Measurements from ENCODE around the gene COMMD3.

DNA sequence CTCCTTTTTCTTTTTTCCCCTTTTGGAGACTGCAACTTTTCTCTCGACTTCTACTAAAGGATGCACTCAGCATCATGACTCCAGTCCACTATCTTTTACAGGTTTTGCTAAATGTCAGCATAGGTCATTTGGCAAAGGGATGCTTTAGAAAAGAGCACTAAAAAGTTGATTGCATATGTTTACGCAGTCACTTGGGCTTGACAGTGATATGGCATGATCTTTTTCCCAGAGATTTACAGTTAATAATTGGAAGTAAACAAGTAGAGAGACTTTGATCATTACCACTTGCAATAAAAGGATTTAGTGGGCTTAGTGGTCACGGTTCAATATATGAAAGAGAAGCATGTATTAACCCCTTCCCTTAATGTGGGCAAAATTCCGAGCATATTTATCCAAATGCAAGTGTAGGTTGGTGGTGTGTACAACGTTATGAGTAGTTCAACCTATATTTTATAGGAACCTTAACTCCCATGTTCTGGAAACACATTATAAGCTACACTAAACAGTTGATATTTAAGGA is 6.5 kb downstream of the COMMD3 start:
- TF ChIP-seq, protein P1, sequence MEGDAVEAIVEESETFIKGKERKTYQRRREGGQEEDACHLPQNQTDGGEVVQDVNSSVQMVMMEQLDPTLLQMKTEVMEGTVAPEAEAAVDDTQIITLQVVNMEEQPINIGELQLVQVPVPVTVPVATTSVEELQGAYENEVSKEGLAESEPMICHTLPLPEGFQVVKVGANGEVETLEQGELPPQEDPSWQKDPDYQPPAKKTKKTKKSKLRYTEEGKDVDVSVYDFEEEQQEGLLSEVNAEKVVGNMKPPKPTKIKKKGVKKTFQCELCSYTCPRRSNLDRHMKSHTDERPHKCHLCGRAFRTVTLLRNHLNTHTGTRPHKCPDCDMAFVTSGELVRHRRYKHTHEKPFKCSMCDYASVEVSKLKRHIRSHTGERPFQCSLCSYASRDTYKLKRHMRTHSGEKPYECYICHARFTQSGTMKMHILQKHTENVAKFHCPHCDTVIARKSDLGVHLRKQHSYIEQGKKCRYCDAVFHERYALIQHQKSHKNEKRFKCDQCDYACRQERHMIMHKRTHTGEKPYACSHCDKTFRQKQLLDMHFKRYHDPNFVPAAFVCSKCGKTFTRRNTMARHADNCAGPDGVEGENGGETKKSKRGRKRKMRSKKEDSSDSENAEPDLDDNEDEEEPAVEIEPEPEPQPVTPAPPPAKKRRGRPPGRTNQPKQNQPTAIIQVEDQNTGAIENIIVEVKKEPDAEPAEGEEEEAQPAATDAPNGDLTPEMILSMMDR (IDR thresholded peaks at IDR 0.05 in 8 of 11, conservative IDR thresholded peaks at IDR 0.05 in 3 of 11) = no peak
- TF ChIP-seq POLR2AphosphoS5 (IDR thresholded peaks at IDR 0.05) = no peak
- TF ChIP-seq POLR2A (IDR thresholded peaks at IDR 0.05) = no peak

Measured in spleen (tissue), 7 donors.